GM18511 (cell line): ENCODE data around the gene PLCB4.

Experiments
- ATAC-seq: cut with Tn5 transposase; IDR thresholded peaks from one replicate; pipeline ENCODE4 v1.9.1; 2021; ENCODE audit warnings: mild to moderate bottlenecking, moderate library complexity; ENCODE audit not compliant: unreplicated experiment

Gene PLCB4

DNA sequence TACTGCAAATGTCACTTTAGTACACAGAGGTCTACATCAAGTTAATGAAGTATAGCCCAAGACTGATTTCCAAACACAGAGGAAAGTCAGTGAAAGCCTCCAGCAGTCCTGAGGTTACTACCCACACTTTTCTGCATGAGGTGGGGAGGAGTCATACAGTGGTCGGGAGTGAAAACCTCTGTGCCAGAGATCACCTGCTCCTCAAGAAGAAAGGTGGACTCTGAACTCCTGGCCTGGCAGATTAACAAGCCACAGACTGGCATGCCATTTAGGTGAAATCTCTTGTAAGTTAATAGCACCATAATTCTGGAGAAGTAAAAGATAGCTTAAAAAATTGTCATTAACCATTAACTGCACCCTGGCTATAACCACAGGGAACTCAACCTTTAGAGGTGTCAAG is 320.5 kb downstream of the PLCB4 start:
- ATAC-seq, result no peak

DNA sequence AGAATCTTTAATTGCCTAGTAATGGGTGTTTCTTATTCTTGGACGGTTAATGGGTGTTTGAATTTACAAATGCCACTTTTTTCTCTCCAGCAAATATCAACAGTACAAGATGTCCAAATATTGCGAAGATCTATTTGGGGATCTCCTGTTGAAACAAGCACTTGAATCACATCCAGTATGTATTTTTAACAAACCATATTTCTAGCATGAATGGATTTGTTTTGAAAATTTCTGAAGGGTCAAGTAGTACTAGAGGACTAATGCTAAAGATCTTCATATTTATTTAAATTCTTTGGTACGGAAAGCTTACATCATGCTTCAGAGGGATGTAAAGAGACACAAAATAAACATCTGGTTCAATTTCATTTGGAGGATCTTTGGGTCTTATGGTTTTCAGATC is 321.6 kb downstream of the PLCB4 start:
- no peak for ATAC-seq

DNA sequence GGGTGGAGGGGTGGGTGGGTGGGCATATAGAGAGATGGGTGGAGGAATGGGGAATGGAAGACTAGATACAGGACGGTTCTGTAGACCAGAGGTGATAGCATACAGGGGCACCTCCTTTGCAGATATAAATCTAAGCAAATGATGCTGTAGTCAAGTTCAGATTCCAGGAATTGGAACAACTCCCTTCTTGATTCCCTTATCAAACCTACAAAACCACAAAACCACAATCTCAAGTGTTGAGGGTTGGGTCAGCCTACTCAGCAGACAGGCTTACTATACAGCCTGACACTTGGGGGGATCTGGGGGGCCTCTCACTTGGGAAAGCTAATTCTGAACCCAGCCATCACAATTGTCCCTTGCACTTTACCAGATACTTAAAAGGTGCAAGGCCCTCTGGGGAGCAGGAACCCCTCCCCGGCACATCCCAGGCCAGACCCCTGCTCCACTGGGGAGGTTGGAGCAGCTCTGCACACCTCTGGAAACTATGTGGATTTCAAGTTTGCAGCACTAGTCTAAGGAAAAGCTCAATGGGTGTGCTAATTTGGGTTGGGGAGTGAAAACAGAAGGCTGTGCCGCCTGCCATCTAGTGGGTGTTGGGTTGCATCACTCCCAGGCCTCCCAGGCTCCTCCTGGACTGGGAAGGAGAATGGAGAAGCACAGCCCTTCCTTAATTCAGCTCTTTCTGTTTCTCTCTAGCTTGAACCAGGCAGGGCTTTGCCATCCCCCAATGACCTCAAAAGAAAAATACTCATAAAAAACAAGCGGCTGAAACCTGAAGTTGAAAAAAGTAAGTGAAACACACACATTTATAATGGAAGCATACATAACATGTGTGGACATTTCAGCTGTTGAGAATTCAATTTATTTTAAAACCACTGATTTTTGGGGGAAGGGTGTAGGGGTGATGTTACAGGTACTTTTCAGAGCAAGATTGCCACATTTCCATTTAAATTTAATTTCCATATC is 324.3 kb downstream of the PLCB4 start:
- no peak for ATAC-seq

DNA sequence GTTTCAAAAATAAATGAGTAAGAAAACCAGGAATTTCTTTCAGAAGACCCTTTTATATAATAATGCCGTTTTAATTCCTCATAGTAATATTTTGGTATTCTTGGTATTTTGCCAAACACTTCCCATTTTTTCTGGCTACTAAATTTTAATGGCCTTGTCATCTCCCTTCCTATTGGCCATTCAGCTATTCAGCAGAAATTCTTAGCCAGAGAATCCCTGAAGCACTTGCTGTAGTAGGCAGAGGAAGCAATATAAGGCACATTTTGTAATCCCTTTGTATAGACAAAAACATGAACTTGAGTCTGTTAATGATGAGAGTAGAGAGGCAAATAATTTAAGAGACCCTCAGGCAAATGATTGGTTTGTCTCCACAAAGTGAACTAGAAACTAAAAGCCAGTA is 327.1 kb downstream of the PLCB4 start:
- ATAC-seq, result no peak

DNA sequence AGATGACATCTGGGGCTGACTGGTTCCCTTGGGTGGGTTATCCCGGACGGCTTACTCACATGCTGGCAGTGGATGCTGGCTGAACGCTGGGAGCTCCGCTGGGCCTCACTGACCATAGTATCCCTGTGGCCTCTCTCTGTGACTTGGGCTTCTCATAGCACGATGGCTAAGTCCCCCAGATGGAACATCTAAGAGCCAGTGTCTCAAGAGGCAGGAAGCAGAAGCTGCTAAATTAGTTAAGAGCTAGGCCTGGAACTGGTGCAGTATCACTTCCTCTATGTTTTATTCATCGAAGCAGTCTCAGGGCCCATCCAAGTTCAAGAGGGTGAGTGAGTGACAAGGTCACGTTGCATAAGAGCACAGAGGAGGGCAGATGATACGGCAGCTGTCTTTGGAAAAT is 329.0 kb downstream of the PLCB4 start:
- peak; percentile 94 for ATAC-seq

DNA sequence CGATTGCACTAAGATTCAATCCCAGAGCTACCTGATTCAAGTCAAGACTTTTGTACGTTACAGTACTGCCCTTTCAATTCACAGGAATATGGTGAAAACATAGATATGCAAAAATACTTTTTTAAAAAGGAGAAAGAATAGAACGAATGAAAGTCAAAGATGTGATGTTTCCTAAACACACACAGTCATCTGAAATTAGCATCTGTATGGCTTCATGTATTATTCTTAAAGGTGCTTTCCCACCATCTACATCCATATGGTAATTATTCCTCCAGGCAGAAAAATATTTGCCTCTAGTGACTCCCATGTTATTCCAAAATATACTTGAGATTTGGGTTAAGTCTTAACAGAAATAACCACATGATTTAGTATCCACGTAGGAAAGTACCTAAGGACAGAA is 330.0 kb downstream of the PLCB4 start:
- no peak for ATAC-seq

DNA sequence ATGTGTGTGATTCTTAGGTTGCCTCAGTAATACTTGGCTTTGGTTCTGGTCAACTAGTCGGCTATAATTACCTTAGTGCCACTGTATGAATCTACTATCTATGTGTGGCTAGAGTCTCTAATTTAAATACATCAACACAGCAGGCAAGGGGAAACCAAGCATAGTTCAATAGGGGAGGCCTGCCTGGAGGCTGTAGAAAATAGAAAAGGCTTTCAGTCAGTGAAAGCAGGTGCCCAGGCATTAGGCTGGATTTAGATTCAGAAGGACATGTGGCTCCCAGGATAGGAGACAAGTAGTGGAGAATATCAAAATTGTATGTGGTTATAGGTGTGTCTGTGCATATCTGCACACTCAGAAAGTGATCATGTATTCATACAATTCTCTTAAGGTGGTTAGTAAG is 330.4 kb downstream of the PLCB4 start:
- ATAC-seq, result no peak

DNA sequence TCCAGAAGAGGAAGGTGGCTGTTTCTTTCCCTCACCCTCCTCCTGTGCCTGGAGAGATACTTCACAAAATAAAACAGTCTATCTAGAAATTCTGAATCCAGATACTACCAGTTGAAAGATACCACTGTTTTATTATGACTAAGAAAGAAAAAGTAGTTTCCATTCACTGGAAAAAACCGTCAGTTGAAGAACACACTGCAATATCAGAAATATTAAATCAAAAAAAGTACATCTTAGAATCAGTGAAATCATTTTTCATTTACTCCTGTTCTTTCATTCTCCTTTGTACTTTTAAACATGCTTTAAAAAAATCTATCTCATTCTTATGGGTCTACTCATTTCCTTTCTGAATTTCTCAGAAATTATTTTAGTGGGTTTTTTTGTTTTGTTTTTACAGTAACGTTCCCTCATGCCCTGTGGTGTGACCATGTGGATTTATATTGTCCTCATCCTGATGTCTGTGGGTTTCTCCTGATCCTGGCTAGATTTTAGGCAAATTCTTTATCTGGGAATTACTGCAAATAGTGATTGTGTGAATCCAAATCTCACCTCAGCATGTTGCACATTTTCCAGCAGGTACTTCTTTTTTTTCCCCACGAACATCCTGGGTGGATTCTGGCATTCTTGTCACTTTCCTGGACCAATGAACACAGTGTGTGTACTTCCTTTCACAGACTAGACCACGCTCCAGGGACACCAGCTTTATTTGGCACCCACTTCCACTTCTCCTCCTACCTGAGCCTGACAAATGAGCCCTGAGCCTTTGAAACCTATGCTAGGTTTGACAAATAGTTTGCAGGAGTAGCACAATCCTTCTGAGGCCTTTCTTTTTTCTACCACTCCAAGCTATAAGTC is 331.5 kb downstream of the PLCB4 start:
- no peak for ATAC-seq

DNA sequence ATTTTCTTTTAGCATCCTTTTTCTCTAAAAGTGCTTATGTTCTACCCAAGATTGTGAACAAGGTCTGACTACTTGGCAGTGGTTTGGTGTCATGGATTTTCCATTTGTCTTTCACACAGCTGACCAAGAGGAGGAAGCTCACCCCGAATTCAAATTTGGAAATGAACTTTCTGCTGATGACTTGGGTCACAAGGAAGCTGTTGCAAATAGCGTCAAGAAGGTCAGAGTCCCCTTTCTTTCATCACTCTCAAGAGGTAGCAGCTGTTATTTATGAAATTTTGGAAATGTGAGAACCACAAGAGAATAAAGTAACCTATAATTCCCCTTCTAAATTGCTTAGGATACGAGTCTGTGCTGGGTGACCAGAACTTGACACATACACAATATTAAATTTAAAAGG is 332.5 kb downstream of the PLCB4 start:
- no peak for ATAC-seq

DNA sequence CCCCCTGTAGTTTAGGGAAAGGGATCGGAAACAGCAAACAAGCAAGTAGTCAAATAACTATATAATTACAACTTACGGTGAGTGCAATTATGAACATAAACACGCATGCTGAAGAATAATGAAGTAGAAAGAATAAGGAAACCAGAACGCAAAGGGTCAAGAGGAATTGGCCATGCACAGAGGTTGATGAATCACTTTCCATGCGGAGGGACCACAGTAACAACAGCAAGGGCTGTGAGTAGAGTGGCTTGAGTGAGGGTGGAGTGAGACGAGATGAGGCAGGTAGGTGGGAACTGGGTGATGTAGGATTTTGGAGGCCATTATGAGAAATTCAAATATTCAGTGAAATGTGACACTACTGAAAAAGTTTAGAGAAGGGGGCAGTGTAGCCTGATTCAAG is 333.3 kb downstream of the PLCB4 start:
- no peak for ATAC-seq

DNA sequence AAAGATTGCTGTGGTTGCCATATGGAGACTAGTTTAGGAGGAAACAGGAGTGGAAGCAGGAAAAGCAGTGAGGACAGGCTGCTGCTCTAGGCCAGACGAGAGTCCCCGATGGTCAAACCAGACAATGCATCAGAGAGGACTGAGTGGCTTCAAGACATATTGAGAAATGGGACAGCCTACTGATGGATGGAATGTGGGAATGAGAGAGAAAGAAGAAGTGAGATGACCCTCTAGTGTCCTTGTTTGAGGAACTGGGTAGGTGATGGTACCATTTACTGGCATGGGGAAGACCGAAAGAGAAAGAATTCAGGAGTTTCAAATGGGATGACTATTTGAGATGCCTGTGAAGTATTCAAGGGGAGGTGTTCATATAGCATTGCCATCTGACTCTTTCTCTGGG is 333.7 kb downstream of the PLCB4 start:
- ATAC-seq, result no peak

DNA sequence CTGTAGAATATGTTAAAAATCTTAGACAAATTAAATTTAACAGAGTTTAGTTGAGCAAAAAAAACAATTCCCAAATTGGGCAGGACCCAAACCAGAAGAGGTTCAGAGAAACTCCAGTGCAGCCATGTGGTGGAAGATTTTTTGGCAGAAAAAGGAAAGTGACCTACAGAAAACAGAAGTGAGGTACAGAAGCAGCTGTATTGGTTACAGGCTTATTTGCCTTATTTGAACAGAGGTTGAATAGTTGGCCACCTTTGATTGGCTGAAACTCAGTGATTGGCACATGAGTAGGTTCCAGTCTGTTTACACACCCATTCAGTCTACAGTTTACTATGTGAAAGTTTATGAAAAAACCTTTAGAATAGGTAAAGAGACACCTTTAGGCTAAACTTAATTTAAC is 334.6 kb downstream of the PLCB4 start:
- no peak for ATAC-seq

DNA sequence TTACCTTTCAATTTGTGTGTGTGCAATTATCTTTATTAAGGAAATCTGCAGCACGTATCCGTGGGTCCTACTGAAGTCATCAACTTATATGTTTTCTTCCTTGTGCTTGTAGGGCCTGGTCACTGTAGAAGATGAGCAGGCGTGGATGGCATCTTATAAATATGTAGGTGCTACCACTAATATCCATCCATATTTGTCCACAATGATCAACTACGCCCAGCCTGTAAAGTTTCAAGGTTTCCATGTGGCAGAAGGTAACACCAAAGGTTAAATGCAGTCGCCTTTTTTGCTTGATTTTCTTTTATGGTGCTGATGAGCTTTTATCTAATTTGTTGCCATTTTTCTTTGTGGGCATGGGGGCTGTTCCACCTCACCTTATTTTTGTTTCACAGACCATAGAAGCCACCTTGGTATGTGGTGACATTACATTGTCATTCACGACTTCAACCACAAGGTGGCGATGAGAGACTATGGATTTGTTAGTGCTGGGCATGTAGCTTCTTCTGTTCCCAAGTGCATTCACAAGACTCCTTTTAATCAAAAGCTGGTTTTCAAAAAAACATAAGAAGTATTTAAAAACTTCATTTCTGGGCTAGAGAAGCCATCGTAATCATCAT is 339.0 kb downstream of the PLCB4 start:
- ATAC-seq, result peak; percentile 78

DNA sequence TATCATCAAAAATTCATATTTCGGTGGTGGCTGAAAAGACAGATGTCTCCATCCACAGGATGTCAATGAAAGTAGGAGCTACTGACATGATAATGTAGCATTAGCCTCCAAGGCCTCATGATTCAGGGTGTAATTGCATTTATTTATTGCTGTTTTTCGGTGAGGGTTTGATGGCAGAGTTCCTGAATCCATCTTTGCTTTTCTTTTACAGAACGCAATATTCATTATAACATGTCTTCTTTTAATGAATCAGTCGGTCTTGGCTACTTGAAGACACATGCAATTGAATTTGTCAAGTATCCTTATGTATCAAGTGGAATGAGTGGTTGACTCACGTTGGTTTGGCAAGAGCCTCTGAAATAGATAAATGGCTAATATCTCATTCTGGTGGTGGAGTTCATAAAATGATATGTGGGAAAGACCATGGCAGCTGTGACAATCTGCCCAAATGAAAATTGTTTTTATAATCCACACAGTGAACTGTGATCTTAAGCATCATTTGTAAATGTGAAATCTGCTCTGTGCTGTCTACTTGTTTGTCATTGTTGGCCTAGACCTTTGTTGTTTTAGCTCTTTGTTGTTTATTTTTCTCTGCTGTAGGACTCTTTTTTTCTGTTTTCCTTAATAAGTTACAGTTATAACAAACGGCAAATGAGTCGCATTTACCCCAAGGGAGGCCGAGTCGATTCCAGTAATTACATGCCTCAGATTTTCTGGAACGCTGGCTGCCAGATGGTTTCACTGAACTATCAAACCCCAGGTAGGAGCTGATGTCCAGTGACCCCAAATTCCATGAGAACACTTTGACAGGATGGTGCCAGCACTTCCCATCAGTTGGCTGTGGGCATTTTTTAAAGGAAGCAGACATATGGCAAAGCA is 339.8 kb downstream of the PLCB4 start:
- peak; percentile 5 for ATAC-seq

DNA sequence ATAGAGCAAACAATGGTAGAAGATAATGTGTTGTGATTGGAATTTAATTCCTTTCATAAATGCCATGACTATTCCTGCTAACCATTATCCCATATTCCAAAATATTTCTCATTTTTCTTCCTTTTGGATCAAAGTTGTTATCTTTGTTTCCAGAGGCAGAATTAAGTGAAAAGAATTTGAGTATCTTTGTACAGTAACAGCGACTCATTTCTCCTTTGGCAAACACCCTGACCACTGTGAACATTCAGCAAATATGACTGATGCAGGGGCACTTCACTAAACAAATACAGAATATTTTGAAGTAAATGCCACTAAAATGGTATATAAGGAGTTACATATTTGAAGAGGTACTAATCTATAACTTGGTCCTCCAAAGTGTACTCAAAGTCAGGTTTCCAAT is 340.5 kb downstream of the PLCB4 start:
- no peak for ATAC-seq

DNA sequence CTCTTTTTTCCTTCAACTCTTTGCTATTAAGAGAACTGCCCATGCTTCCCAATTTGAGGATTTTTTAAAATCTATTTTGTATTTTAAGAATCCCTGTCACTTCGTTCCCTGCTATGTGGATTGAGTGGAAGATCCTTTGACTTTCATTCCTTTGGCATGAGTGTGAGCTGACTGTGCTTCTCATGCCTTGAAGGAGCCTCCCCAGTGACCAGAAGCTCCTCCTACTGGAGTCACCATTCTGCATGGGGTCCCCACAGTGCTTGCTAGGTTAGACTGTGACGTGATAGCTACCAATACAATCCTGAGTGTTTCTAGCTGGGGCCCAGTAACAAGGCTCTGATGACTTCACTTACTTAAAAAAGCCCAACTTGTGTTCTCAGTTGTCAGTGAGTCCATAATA is 341.1 kb downstream of the PLCB4 start:
- ATAC-seq, result no peak

DNA sequence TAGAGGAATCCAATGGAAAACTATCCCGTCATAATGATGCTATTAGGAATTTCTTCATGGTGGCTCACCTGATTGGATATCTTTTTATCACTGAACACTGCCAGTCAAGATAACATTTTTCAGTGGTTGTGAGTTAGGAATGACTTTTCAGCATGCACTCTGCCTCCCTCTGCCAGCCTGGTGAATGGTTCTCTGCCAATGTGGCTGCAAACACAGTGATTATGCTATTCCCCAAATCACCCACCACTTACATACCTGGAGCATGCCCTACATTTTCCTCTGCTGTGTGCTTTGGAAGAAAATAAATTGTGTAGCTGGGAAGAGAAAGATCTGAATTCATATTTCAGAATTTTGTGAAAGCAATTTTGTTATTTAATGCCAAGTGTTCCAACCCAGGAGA is 342.9 kb downstream of the PLCB4 start:
- ATAC-seq, result no peak

DNA sequence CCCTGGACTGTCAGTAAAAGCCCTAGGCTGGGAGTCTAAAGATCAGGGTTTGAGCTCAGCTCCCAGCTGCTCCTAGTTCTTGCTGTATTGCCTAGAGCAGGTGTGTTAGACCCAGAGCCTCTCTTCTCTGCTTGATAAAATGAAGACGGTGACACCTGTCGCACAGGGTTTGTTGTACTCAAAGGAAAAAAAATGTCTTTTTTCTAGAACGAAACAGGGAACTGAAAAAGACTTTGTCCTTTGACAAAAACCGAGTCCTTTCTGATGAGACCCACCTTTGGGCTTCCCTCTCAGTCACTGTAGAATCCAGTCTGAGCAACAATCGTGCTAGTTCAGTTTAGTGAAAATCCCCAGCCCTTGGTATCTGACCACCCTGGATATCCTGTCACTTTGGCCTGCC is 343.4 kb downstream of the PLCB4 start:
- ATAC-seq, result peak; percentile 76

DNA sequence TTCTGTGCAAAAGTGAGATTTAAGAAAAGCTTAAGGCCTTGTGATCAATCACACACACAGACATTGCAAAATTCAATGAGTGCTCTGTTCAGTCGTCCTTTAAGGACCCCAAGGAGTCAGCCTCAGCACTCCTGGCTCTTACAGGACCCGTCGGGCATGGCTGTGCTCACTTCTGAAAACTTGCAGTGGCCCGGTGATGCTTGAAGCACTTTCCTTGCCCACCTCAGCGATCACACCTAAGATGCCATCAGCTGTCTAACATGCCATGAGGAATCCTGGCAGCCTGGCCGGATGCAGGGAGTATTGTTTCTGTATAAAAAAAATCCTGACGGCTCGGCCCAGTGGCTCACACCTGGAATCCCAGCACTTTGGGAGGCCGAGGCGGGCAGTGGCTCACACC is 344.1 kb downstream of the PLCB4 start:
- no peak for ATAC-seq

DNA sequence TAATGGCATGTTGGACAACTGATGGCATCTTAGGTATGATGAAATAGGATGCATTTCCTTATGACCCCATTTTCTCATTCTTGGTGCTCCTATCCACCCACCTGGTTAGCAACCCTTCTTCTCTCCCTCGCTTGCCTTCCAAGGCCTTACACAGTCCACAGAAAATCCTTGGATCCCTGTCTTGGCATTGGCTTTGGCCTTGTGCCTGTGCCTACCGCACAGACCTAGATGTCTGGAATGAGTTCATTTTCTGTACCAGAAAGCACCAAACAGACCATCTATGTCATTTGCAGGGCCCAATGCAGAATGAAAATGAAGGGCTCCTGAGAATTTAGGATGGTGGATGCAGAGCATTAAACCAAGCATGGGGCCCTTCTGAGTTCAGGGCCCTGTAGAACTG is 346.5 kb downstream of the PLCB4 start:
- no peak for ATAC-seq

DNA sequence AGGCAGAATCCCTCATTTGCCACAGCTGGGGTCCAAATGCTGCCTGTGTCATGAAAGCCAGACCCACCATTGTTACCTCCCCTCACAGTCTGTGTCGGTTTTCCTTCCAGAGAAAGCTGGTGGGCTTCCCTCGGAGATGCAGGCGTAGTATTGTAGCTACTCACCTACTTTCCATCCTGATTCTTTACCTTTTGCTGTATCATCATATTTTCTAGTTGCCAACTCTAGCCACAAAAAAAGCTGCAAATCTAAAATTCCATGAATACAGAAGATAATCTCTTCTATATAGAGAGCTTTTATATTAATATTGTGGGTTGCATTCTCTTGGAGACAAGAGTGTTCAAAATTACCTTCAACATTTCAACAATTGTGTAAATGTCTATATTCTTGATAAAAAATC is 347.5 kb downstream of the PLCB4 start:
- ATAC-seq, result no peak
